ENCODE measurements around the gene CDS2. TPM values are rescaled to one million over a fixed set of nuclear protein-coding genes. Genes with fewer than 3 reads are reported as not detected.

Gene CDS2
- 30.3 and 37.2 TPM in 2 replicates for total RNA-seq

GRCh38 chr20:5126512-5127203, at the start of gene CDS2:
TSS of gene CDS2 (plus strand) at chr20:5127008. CDS start at chr20:5127093, 85 bp downstream.

DNA sequence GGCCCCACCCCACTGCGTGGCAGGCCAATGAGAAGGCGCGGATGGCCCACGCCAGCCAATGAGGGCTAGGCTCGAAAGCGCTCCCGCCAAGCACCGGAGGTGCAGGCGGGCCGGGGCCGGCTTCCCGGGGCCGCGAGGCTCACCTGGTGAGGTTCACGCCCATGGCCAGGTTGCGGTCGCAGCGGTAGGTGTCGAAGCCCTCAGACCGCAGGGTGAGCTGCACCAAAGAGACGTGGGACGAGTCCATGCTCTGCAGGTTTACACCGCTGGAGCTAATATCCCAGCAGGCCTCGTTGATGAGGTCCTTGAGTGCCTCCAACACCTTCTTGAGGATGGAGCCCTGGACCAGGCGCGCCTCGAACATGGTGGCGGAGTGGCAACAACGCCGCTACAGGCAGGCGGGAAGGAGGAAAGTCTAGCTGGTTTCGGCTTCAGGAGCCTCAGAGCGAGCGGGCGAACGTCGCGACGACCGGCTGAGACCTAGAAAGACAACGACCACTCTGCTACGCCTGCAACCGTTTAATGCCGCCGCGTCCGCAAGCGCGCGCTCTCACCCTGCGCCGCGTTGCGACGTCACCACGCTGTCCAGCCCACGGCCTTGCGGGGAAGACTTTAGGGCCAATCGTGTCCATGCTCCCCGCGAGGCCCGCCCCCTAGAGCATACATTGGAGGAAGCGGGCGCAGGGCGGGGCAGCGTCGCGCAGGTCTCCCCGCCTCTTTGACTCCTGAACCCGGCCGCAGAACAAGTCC, 7.2 kb upstream of the CDS2 start, which contains the start of gene PCNA:
PCNA (minus strand) TSS at position 524 of the 750 bp plus-strand sequence; CDS start at position 364, 160 bp downstream.

Other genes starting within 250 kb of the CDS2 start
- 8.1 and 14.4 TPM in 2 replicates for gene SLC23A2, start 125.5 kb upstream of the CDS2 start, total RNA-seq
- 68.6 and 82.0 TPM in 2 replicates for gene TMEM230, start 13.9 kb upstream of the CDS2 start, total RNA-seq
- gene PCNA, start 7.0 kb upstream of the CDS2 start, total RNA-seq, result 86.3 and 249 TPM in 2 replicates
- not detected in 2 replicates for gene PROKR2, start 189.9 kb downstream of the CDS2 start, total RNA-seq

All from regular cardiac myocyte (primary cell).